Activated naive CD4-positive, alpha-beta T cell treated with anti-CD3 and anti-CD28 coated beads for 36 hours (primary cell): ENCODE data around the gene USP17L17. TPM values are rescaled to one million over a fixed set of nuclear protein-coding genes. Genes with fewer than 3 reads are reported as not detected.
"Not testable (repeated sequence)": the region's sequence is repeated elsewhere in the genome, so short reads cannot be mapped to it uniquely, and the experiment has no call there.

Experiments
- CTCF ChIA-PET: fragments of 350-600 bp; sonication (Branson Sonifier 250); formaldehyde crosslinking; loops from one replicate; lab custom pipeline; 2021; ENCODE audit warnings: antibody characterized with exemption; lab: Charles Lee
- DNase-seq: peaks from one replicate; pipeline ENCODE4 v3.0.0-alpha.2; 2020
- H3K27ac Mint-ChIP-seq: one replicate; pipeline ENCODE4 v1.8.0; 2021; ENCODE audit warnings: mild to moderate bottlenecking, mixed read lengths
- H3K27me3 Mint-ChIP-seq: one replicate; pipeline ENCODE4 v1.8.0; 2021; ENCODE audit warnings: low read depth, mixed read lengths
- H3K36me3 Mint-ChIP-seq: one replicate; pipeline ENCODE4 v1.8.0; 2021; ENCODE audit warnings: low read depth, mixed read lengths
- H3K4me1 Mint-ChIP-seq: one replicate; pipeline ENCODE4 v1.8.0; 2021; ENCODE audit warnings: low read depth, mixed read lengths
- H3K4me3 Mint-ChIP-seq: one replicate; pipeline ENCODE4 v1.8.0; 2021; ENCODE audit warnings: mild to moderate bottlenecking, moderate library complexity, mixed read lengths
- H3K9me3 Mint-ChIP-seq: one replicate; pipeline ENCODE4 v1.8.0; 2021; ENCODE audit warnings: mixed read lengths
- intact Hi-C: fragments of 100-400 bp; cut with micrococcal nuclease; formaldehyde crosslinking; loops from one replicate; pipeline ENCODE4 v1.15.1; 2023
- total RNA-seq, 2 experiments: library from RNA; stranded (reverse); gene quantifications; one replicate each; pipeline ENCODE4 v1.2.3, GENCODE V29; 2021

Gene USP17L17, protein sequence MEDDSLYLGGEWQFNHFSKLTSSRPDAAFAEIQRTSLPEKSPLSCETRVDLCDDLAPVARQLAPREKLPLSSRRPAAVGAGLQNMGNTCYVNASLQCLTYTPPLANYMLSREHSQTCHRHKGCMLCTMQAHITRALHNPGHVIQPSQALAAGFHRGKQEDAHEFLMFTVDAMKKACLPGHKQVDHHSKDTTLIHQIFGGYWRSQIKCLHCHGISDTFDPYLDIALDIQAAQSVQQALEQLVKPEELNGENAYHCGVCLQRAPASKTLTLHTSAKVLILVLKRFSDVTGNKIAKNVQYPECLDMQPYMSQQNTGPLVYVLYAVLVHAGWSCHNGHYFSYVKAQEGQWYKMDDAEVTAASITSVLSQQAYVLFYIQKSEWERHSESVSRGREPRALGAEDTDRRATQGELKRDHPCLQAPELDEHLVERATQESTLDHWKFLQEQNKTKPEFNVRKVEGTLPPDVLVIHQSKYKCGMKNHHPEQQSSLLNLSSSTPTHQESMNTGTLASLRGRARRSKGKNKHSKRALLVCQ
- total RNA-seq, result not detected

DNA sequence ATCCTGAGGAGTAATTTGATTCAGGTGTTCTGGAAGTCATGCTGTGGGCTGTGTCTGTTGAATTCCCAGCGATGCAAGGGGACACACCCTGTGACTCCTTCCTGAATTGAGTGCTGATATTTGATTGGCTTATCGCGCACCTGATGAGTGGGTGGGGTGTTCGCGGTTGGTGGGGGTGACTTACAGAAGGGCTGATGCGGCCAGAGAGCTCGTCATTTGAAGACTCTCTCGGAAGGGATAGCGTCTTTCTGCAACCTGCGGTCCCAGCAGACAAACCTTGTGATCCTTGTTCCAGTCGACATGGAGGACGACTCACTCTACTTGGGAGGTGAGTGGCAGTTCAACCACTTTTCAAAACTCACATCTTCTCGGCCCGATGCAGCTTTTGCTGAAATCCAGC is at the start of gene USP17L17:
Gene USP17L17 (plus strand): TSS at position 301 of the 400 bp plus-strand sequence. CDS start 0 bp downstream, at position 301.
- H3K27ac Mint-ChIP-seq, H3K36me3 Mint-ChIP-seq, H3K4me3 Mint-ChIP-seq, H3K4me1 Mint-ChIP-seq, intact Hi-C loops, H3K27me3 Mint-ChIP-seq, H3K9me3 Mint-ChIP-seq, DNase-seq, CTCF ChIA-PET: not testable (repeated sequence)

DNA sequence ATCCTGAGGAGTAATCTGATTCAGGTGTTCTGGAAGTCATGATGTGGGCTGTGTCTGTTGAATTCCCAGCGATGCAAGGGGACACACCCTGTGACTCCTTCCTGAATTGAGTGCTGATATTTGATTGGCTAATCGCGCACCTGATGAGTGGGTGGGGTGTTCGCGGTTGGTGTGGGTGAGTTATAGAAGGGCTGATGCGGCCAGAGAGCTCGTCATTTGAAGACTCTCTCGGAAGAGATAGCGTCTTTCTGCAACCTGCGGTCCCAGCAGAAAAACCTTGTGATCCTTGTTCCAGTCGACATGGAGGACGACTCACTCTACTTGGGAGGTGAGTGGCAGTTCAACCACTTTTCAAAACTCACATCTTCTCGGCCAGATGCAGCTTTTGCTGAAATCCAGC is 33.3 kb upstream of the USP17L17 start, which contains the start of gene USP17L10:
Gene USP17L10 (plus strand): TSS at position 301 of the 400 bp plus-strand sequence. CDS start 0 bp downstream, at position 301.
- H3K27me3 Mint-ChIP-seq, DNase-seq, H3K36me3 Mint-ChIP-seq, H3K9me3 Mint-ChIP-seq, intact Hi-C loops, CTCF ChIA-PET, H3K27ac Mint-ChIP-seq, H3K4me1 Mint-ChIP-seq, H3K4me3 Mint-ChIP-seq: not testable (repeated sequence)

GRCh38 chr4:9214701-9215100 is 29.0 kb upstream of the USP17L17 start:
- H3K27me3 Mint-ChIP-seq, H3K9me3 Mint-ChIP-seq, H3K4me1 Mint-ChIP-seq, H3K4me3 Mint-ChIP-seq, H3K27ac Mint-ChIP-seq, DNase-seq, intact Hi-C loops, H3K36me3 Mint-ChIP-seq, CTCF ChIA-PET: not testable (repeated sequence)

- H3K4me1 Mint-ChIP-seq, H3K27me3 Mint-ChIP-seq, H3K9me3 Mint-ChIP-seq, CTCF ChIA-PET, H3K27ac Mint-ChIP-seq, intact Hi-C loops, DNase-seq, H3K36me3 Mint-ChIP-seq, H3K4me3 Mint-ChIP-seq: not testable (repeated sequence)
Measured at GRCh38 chr4:9215105-9215504, 28.6 kb upstream of the USP17L17 start, which contains the start of gene USP17L11. USP17L11 (plus strand) TSS chr4:9215405; CDS start chr4:9215405, 0 bp downstream.

- H3K9me3 Mint-ChIP-seq, H3K27me3 Mint-ChIP-seq, H3K4me3 Mint-ChIP-seq, H3K36me3 Mint-ChIP-seq, DNase-seq, intact Hi-C loops, H3K27ac Mint-ChIP-seq, CTCF ChIA-PET, H3K4me1 Mint-ChIP-seq: not testable (repeated sequence)
Measured at GRCh38 chr4:9219852-9220251, 23.8 kb upstream of the USP17L17 start, which contains the start of gene USP17L12. USP17L12 (plus strand) TSS chr4:9220152; CDS start chr4:9220152, 0 bp downstream.

GRCh38 chr4:9224596-9224995 is 19.1 kb upstream of the USP17L17 start, which contains the start of gene USP17L13:
USP17L13 (plus strand) TSS chr4:9224896; CDS start chr4:9224896, 0 bp downstream.
- CTCF ChIA-PET, H3K4me1 Mint-ChIP-seq, H3K36me3 Mint-ChIP-seq, H3K27me3 Mint-ChIP-seq, H3K9me3 Mint-ChIP-seq, H3K4me3 Mint-ChIP-seq, H3K27ac Mint-ChIP-seq, intact Hi-C loops, DNase-seq: not testable (repeated sequence)

- H3K9me3 Mint-ChIP-seq, CTCF ChIA-PET, DNase-seq, H3K27ac Mint-ChIP-seq, H3K36me3 Mint-ChIP-seq, H3K4me3 Mint-ChIP-seq, H3K4me1 Mint-ChIP-seq, H3K27me3 Mint-ChIP-seq, intact Hi-C loops: not testable (repeated sequence)
Measured at GRCh38 chr4:9230249-9230648, 13.4 kb upstream of the USP17L17 start.

GRCh38 chr4:9234085-9234484 is 9.6 kb upstream of the USP17L17 start, which contains the start of gene USP17L15:
USP17L15 (plus strand) TSS chr4:9234385; CDS start chr4:9234385, 0 bp downstream.
- H3K27me3 Mint-ChIP-seq, intact Hi-C loops, H3K36me3 Mint-ChIP-seq, CTCF ChIA-PET, H3K4me1 Mint-ChIP-seq, DNase-seq, H3K27ac Mint-ChIP-seq, H3K4me3 Mint-ChIP-seq, H3K9me3 Mint-ChIP-seq: not testable (repeated sequence)

DNA sequence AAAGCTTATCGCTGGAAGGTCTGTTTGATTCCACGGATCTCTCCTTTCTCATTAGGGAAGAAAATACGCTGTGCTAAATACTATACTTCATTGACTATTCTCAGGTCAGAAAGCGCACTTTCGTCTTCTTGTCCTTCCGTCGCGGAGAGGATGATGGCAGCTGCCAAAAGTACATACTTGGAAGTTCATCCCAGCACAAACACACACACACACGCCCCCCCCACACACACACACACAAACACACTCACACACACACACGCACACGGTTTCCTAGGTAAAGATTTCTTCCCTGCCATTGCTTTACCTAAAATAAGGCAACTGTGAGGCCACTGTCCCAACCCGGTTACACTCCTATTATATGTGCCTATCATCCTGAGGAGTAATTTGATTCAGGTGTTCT is 5.2 kb upstream of the USP17L17 start:
- intact Hi-C loops, CTCF ChIA-PET, DNase-seq, H3K9me3 Mint-ChIP-seq, H3K27me3 Mint-ChIP-seq, H3K4me1 Mint-ChIP-seq, H3K36me3 Mint-ChIP-seq, H3K27ac Mint-ChIP-seq, H3K4me3 Mint-ChIP-seq: not testable (repeated sequence)

- CTCF ChIA-PET, H3K9me3 Mint-ChIP-seq, intact Hi-C loops, H3K36me3 Mint-ChIP-seq, H3K4me3 Mint-ChIP-seq, H3K27ac Mint-ChIP-seq, H3K27me3 Mint-ChIP-seq, DNase-seq, H3K4me1 Mint-ChIP-seq: not testable (repeated sequence)
Measured at GRCh38 chr4:9247953-9248680, 4.4 kb downstream of the USP17L17 start, which contains the start of gene USP17L18. USP17L18 (plus strand) TSS chr4:9248630; CDS start chr4:9248630, 0 bp downstream.

- DNase-seq, H3K36me3 Mint-ChIP-seq, CTCF ChIA-PET, H3K27ac Mint-ChIP-seq, intact Hi-C loops, H3K4me3 Mint-ChIP-seq, H3K27me3 Mint-ChIP-seq, H3K9me3 Mint-ChIP-seq, H3K4me1 Mint-ChIP-seq: not testable (repeated sequence)
Measured at GRCh38 chr4:9253078-9253477, 9.4 kb downstream of the USP17L17 start, which contains the start of gene USP17L19. USP17L19 (plus strand) TSS chr4:9253378; CDS start chr4:9253378, 0 bp downstream.

DNA sequence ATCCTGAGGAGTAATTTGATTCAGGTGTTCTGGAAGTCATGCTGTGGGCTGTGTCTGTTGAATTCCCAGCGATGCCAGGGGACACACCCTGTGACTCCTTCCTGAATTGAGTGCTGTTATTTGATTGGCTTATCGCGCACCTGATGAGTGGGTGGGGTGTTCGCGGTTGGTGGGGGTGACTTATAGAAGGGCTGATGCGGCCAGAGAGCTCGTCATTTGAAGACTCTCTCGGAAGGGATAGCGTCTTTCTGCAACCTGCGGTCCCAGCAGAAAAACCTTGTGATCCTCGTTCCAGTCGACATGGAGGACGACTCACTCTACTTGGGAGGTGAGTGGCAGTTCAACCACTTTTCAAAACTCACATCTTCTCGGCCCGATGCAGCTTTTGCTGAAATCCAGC is 14.1 kb downstream of the USP17L17 start, which contains the start of gene USP17L20:
Gene USP17L20 (plus strand): TSS at position 301 of the 400 bp plus-strand sequence. CDS start 0 bp downstream, at position 301.
- H3K9me3 Mint-ChIP-seq, CTCF ChIA-PET, H3K4me1 Mint-ChIP-seq, intact Hi-C loops, H3K4me3 Mint-ChIP-seq, DNase-seq, H3K27ac Mint-ChIP-seq, H3K27me3 Mint-ChIP-seq, H3K36me3 Mint-ChIP-seq: not testable (repeated sequence)
